GM04504 (cell line): ENCODE results near the gene FHOD3.
"Not testable (repeated sequence)": the region's sequence is repeated elsewhere in the genome, so short reads cannot be mapped to it uniquely, and the experiment has no call there.

Experiments used
- DNase-seq: peaks from one replicate; pipeline ENCODE4 v3.0.0-alpha.2; 2012; ENCODE audit warnings: low read depth

FHOD3 gene

DNA sequence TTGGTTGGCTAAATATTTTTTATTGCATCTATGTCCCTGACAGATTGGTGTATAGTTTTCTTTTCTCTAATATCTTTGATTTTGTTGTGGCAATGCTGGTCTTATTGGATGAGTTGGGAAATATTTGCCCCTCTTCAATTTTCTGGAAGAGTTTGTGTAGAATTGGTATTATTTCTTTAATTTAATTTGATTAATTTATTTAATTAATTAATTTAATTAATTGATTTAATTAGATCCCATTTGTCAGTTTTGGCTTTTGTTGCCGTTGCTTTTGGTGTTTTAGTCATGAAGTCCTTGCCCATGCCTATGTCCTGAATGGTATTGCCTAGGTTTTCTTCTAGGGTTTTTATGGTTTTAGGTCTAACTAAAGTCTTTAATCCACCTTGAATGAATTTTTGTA lies 253.8 kb downstream of the FHOD3 start:
- DNase-seq: not testable (repeated sequence)

DNA sequence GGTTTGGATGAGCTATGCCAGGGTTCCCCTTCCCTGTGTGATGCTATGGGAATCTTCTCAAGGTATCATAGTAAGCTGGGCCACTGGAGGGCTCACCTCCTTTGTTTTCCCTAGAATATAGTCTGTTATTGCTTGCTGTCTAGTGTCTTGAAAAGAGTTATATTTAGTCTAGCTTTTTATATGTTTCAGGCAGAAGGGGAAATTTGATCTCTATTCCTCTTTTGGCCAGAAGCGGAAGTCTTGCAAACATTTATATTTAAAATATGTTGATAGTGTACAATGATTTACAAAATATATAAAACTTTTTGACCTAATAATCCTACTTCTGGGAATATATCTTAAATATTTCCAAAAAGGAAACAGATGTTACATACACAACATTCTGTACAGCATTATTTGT lies 260.7 kb downstream of the FHOD3 start:
- DNase-seq: no peak

DNA sequence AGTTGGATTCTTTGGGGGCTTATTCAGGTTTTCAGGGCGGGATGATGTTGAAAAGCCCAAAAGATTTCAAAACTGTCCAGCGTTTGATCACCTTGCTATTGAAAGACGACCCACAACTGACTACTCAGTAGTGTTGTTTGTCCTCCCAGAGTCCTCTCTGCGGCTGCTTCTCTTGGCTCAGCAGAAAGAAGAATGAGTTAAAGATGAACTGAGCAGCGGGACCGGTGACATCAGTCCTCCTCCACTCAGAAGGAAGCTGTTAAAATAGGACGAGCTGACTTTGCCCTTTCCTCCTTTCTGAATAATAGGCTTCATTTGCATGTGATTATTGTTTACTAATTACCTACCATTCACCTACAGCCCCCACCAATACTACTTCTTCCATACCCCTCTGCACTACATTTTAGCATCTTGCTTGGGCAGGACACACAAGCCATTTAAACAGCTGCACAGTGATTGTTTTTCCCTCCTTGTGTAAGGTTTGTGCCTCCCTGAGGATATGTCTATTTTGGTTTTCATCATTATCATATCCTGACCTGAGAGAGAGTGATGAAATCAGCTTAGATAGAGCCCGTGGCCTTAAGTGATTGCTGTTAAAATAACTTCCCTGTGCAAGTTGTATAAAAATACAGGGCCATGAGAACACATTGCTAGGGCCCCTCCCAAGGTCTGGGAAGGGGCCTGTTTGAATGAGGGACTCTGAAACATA lies 261.8 kb downstream of the FHOD3 start:
- DNase-seq: no peak

DNA sequence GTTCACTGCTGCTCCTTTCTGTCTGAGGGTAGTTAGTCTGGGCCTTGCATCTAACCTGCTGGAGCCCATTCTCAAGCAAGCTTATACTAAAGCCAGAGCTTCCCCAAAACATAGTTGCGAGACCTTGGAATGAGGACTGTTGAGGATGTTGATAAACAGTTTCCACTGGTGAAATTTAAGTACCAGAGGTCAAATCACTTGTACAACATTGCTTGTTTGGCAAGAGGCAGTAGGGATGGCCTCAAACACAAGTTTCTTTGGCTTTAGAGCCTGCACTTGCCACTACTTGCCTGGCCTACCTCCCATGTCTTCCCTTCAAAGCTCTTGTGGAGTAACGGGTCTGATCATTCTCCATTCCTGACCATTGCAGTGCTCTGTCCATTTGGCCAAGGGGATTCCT lies 262.7 kb downstream of the FHOD3 start:
- no peak for DNase-seq

DNA sequence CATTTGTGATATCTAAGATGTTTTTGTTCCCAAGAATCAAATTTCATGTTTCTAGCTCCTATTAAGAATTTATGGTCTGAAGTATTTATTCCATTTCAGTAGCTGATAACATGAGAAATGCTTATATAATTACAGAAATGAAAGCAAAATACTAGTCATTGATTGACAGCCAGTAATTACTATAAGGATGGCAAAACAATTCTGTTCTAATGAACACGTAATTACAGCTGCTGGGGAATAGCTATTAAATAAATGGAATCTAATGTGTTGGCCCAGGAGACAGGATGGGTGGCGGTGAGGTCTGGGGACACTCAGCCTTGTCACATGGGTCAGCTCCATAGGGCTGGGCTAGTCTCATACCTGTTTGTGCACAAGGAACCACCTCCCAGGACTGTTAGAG lies 263.5 kb downstream of the FHOD3 start:
- DNase-seq: no peak

DNA sequence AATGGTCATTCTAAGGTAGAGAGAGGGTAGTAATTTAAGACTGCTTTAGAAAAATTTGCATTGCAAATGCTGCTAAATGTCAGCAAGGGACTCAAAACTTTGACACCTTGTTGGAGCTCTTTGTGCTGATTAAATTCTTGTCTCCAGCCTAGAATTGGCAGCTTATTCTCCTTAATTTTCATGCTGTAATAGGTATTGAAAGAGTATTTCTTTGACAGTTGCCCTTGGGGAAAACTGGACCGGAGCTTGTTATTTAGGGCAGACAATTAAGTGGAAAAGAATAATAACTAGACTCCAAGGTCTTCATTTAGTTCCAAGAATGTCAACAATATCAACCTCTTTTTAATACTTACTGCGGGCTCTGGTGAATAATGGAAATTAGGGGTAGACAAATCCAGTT lies 267.3 kb downstream of the FHOD3 start:
- no peak for DNase-seq

DNA sequence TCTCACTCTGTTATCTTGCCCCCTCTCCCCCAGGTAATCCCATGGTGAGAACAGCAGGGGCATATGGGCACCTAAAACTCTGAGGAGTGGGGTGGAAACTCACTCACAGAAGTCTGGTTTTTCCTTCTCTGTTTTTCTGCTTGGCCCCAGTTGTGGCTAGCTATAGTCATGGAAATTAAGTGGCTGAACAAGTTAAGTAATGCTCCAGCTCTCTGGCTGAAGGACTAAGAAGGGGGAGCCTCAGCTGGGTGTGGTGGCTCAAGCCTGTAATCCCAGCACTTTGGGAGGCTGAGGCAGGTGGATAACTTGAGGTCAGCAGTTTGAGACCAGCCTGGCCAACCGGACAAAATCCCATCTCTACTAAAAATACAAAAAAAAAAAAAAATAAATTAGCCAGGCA lies 270.3 kb downstream of the FHOD3 start:
- DNase-seq: no peak

DNA sequence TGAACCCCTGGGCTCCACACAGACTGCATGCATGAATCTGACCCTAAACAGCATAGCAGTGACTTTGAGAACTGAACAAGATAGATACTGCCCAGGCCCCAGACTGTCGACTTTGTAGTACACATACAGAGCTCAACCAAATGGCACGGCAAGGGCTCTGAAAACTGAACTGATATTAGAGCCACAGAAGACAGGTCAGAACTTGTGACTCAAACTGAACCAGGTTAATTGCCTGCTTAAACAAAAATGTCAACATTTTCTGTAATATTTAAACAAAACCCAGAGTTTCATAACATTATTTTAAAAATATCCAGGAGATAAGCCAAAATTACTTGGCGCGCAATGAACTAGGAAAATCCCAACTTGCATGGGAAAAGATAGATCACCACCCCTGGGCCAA lies 271.0 kb downstream of the FHOD3 start:
- DNase-seq: no peak

DNA sequence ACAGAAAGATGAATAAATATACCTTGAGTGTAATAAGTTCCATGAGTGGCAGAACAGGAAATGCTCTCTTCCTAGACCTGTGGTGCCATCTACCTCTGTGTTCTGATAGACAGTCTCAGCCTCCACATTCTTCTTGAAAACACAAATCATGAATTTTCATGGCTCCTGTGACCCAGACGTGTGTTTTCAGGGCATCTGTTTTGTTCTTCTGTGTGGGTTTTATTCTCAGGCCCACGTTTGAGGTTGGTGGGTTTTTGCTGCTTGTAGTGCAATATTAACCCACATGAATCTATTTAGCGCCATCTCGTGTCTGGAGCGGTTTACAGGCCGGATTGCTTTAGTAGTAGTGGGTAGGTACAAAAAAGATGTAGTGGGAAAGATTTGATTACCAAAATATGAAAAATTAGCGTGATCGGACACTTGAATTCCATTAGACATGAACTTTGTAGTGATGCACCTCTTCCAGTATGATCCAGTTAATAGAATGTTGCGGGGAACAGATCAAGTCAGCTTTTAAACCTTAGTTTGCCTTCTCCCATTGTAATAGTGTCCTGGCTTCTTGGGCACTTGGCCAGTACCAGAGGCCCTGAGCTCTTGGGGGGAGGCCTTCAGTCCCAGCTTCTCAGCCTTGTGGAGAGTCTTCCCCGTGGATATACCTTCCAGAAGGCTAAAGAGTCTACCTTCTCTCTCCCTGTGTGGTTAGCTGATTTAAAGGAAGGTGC lies 274.8 kb downstream of the FHOD3 start:
- DNase-seq: no peak

DNA sequence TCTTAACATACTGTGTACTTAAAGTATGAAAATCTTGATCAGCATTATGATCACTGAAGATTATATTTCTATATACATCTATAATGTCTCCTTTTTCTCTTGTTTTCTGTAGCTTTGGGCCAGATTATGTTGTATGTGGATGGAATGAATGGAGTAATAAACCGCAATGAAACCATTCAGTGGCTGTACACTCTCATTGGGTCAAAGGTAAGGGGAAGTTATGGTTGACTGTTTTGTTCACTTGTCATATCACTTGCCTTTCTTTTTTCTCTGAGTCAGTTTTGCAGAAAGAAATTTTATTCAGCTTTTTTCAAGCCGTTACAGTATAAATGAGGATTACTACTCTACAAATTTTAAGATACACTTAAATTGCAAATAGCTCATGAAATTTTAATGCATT lies 278.8 kb downstream of the FHOD3 start:
- DNase-seq: no peak

DNA sequence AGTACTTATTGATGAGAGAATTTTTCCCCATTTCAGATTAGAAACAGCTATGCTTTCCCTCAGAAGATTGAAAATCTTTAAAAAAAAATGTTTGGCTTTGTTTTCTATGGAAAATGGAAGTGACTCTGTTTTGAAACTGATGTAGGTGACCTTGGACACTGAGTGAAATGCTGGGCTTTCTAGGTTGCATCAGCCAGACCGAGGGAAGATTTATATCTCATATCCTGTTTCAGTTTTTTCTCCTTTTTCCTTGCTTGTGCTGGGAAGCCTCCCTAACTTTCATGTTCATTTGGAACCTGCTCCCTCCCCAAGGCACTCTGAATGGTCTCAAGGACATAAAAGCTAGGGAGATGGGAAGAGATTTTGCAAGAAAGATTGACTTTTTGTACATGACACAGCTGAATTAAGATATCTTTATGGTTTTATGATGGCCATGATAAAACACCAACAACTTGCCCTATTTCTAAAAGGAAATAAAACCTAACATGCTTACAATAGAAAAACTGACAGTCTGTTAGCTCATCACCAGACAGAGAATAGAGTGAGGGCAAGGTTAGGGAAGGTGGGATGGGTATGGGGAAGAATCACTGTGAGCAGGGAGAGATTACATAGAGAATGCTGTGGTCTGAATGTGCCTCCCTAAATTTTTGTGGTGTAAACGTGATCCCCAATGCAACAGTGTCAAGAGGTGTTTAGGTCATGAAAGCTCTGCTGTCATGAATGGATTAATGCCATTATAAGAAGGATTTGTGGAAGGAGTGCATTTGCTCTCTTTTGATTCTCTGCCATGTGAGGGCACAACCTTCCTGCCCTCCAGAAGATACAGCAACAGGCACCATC lies 281.6 kb downstream of the FHOD3 start:
- peak; percentile 54 for DNase-seq

DNA sequence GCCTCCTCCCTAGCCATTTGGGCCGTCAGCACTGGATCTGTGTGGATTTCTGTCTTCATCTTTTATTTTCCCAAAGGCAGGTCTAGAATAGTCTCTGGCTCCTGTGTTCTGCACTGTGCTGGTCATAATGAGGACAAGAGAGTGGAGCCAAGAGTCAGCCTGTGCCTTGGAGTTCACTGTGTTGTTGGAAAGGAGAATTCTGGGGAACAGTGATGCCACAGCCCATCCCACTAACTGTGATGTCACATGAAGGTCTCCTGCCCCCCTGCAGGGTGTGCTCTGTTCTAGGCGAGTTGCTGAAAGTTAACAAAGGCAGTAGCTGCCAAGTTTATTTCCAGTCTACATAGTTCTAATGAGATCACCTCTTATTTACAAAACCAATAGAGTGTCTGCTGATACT lies 282.8 kb downstream of the FHOD3 start:
- no peak for DNase-seq

DNA sequence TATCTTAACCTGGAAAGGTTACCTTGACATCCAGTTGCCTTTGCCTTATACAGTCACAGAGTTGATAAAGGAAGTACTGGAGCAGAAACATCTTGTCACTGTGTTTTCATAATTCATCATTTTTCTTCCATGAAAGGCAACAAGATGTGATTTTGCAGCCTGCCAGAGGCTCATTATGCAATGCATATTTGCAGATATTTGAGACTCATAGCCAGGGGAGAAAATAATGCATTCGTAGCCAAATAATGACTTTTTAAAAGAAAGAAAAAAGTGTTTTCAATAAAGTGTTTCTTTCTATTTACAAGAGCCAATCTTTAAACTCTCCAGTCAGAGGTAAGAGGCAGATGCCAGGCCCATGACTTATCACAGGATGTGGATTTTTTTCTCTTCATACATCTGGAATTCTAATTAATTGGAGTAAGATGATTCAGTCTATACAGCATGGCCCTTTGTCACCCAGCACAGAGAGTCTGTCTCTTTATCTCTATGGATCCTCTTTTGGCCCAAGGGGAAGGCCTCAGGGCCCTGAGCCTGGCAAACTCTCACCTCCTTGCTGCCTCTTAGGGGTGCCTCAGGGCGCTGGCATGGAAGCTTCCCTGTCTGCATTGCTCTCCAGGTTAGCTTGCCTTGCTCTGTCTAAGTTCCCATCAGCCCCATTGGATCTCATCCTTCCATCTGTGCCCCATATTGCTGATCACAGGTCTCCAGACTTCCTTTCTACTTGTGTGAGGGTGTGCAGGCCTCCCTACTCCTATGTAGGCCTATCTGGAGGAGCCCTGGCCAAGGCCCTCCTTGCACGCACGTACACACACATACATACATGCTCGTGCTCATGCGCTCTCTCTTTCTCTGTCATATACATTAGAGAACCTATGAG lies 283.6 kb downstream of the FHOD3 start:
- peak; percentile 69 for DNase-seq

DNA sequence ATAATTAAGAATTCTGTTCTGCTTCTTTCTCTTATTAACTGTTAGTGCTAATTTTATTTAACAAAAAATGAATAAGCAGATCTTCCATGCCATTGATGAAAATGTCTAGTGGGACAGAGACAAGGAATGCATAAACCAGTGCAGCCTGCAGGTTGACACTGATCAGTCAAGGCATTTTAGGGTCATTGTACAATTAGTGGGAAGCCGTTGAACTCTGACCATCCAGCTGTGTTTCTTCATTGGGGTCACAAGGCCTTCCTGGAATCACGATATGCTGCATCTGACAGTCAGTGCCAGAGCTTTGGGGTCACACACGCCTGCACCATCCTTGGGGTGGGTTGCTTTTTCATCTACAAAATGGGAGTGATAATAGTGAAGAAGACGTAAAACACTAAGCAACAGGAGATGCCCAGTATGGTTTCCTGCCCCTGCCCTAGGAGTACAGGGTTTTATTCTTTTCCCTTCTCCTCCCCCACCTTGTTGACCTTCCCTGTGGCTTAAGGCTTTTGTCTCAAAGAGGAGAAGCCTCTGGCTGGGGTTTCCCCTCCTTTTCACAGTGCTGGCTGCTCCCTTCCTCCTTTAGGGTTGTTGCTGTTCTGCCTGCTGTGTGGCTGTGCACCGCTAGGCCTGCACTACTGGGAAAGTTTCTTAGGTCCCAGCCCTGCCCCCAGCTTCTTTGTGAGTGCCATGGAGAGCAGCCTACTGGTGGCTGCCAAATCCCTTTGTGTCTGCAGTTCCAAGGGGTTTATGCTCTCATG lies 285.7 kb downstream of the FHOD3 start:
- DNase-seq: no peak

DNA sequence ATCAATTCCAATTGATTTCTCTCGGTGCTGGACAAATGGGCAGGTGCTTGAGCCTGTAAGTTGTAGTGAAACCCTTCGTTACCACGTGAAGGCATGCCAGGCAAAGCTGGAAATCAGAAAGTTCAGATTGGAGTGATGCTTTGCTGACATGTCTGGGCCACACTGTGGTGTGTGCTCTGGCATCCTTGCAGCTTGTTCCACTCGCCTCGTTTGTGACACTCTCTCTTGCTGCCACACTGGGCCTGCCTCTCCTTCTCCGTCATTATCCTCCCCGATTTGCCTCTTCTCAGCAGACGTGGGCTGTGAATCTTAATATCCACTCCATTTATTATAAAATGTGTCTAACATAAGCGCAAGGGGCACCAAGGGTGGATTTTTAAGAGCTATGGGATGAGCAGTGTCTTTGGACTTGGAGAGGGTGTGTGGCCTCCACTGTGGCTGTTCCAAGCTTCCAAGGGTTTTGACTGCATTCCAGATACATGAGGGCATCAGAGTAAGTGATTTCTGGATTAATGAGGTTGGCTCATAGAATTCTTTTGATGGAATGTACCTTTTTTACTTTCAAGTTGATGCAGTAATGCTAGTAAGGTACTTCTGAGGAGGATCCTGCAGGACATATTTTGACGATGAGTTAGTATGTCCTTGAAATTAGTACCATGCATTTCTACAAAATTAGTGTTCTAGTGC lies 292.5 kb downstream of the FHOD3 start:
- no peak for DNase-seq

DNA sequence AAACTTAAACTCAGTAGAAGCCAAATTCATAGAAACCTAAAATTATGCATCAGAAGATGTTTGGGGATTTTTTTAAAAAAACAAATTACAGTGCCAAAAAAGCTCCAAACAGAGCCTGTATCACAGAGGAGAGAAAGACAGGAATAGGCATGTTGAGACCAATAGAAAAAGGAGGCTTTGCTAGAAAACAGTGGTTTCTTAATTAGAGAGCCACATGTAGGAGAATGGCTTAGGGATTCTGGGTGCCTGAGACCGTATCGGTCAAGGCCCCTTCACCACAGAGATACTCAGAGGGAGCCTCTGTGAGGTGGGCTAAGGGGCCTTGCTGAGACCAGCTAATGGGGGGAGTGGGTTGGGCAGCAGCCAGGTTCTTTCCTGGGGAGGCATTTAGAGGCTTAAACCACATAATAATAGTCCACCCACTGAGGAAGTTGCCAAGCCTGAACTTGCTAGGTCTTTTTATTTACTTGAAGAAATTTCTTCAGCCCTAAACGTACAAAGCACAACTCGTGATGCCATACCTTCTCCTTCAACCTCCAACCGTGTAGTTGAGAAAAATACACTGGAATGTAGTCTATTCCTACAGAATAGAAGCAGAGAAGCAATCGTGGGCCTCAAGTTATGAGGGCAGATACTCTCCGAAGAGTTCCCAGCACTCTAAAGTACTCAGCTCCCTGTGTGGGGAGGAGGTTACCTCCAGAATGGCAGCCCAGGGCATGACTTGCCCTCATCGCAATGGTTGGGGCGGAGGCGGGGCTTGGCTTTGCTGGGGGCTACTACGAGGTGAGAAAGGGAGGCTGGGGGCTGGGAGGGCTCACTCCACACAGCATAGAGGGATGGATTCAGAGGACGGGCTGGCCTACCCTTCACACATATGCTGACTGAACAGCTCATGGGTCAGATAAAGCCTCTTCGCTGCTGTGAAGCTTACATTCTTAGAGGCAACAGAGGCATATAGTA lies 293.4 kb downstream of the FHOD3 start:
- no peak for DNase-seq

DNA sequence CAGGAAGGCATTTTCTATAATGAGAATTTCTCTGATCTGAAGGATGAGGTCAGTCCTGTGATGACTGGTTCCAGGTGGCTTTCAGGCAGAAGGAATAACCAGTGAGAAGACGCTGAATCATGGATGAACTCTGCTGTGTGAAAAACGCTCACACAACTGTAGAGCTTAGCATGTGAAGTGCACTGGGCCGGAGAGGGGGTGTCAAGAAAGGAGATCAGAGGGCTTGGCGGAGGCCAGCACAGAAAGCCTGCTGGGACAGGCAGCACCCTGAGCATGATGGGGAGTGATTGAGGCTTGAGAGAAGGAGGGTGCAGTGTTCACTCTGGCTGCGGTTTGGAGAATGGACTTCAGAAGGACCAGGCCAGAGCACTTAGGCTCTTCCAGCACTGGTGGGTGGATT lies 294.8 kb downstream of the FHOD3 start:
- no peak for DNase-seq

DNA sequence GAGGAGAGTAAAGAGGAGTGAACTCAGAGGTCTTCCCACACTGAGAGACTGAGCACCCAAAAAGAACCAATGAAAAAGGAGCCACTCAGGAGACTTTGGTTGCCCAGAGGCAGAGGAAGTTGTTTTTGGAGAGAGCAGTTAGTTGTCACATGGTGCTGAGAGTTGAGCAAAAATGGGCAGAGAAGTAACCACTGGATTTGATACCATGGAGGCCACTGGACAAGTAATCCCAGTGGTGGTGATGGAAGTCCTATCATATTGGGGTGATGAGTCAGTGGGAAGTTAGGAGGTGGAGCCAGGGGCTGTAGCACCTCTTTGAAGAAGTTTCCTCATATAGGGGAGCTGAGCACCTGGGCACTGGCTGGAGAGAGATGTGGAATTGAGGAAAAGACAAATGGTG lies 295.5 kb downstream of the FHOD3 start:
- no peak for DNase-seq

DNA sequence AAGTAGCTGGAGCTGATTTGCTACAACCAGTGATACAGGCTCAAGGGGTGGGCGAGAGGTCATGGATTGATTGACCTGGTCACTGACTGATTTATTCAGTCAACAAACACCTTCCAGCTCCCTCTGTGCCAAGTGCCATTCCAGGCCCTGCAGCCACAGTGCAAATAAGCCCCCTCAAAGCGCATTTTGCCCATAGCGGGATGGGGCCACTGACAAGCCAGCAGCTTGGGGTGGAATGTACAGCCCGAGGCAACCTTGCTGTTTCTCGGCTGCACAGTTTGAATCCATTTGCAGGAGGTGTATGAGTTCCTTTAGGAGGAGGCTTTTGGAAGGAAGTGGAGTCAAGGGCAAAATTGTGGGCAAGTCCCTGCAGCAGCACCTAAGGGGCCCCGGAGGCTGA lies 296.1 kb downstream of the FHOD3 start:
- no peak for DNase-seq

DNA sequence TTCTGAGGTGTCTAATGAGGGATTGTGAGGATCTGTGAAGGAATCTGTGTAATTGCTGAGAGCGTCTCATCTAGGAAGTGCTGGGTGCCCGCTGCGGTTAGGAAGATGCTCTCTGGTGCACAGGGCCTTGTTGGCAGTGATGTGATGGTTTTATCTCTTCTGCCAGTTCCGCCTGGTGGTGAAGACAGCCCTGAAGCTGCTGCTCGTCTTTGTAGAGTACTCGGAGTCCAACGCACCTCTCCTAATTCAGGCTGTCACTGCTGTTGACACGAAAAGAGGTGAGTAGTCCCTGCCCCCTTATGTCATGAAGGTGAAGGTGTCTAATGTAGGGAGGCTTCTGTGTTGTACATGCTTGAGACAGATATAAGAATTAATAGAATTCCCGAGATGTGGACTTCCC lies 297.1 kb downstream of the FHOD3 start:
- no peak for DNase-seq
